Activated naive CD8-positive, alpha-beta T cell (primary cell): ENCODE data around the gene ZNF275.
"Not testable (repeated sequence)": the region's sequence is repeated elsewhere in the genome, so short reads cannot be mapped to it uniquely, and the experiment has no call there.

Source experiments
- H3K27ac Mint-ChIP-seq: one replicate; pipeline ENCODE4 v1.8.0; 2021; ENCODE audit warnings: mixed read lengths
- H3K27me3 Mint-ChIP-seq: one replicate; pipeline ENCODE4 v1.8.0; 2021; ENCODE audit warnings: mixed read lengths
- H3K36me3 Mint-ChIP-seq: one replicate; pipeline ENCODE4 v1.8.0; 2021; ENCODE audit warnings: mixed read lengths
- H3K4me1 Mint-ChIP-seq: one replicate; pipeline ENCODE4 v1.8.0; 2021; ENCODE audit warnings: low read depth, mixed read lengths
- H3K4me3 Mint-ChIP-seq: one replicate; pipeline ENCODE4 v1.8.0; 2021; ENCODE audit warnings: mild to moderate bottlenecking, mixed read lengths
- H3K9me3 Mint-ChIP-seq: one replicate; pipeline ENCODE4 v1.8.0; 2021; ENCODE audit warnings: low read depth, mixed read lengths

The ZNF275 gene

GRCh38 chrX:153384390-153384789 lies 50.4 kb downstream of the ZNF275 start:
- H3K4me3 Mint-ChIP-seq, result no peak overlapping the region
- no peak overlapping the region for H3K27ac Mint-ChIP-seq
- H3K36me3 Mint-ChIP-seq, result no peaks in the 10 kb centered on the region
- no peaks in the 10 kb centered on the region for H3K4me1 Mint-ChIP-seq
- H3K27me3 Mint-ChIP-seq, result no peaks in the 10 kb centered on the region
- H3K9me3 Mint-ChIP-seq, result no peaks in the 10 kb centered on the region

GRCh38 chrX:153384973-153385372 lies 51.0 kb downstream of the ZNF275 start:
- not testable (repeated sequence) for H3K27ac Mint-ChIP-seq, H3K36me3 Mint-ChIP-seq, H3K9me3 Mint-ChIP-seq, H3K27me3 Mint-ChIP-seq, H3K4me3 Mint-ChIP-seq, H3K4me1 Mint-ChIP-seq

GRCh38 chrX:153386097-153386496 lies 52.1 kb downstream of the ZNF275 start:
- H3K27me3 Mint-ChIP-seq, result no peaks in the 10 kb centered on the region
- H3K9me3 Mint-ChIP-seq, result no peaks in the 10 kb centered on the region
- H3K4me3 Mint-ChIP-seq, result no peak overlapping the region
- H3K27ac Mint-ChIP-seq, result no peak overlapping the region
- no peaks in the 10 kb centered on the region for H3K4me1 Mint-ChIP-seq
- no peaks in the 10 kb centered on the region for H3K36me3 Mint-ChIP-seq

GRCh38 chrX:153387345-153387744 lies 53.4 kb downstream of the ZNF275 start:
- no peak overlapping the region for H3K27ac Mint-ChIP-seq
- H3K4me3 Mint-ChIP-seq, result no peak overlapping the region
- no peaks in the 10 kb centered on the region for H3K9me3 Mint-ChIP-seq
- H3K36me3 Mint-ChIP-seq, result no peaks in the 10 kb centered on the region
- H3K4me1 Mint-ChIP-seq, result no peaks in the 10 kb centered on the region
- no peaks in the 10 kb centered on the region for H3K27me3 Mint-ChIP-seq

GRCh38 chrX:153387987-153388721 lies 54.2 kb downstream of the ZNF275 start:
- Mint-ChIP-seq H3K4me1 (no peaks in the 10 kb centered on the region), H3K4me3 (no peak overlapping the region), H3K36me3 (no peaks in the 10 kb centered on the region), H3K27me3 (no peaks in the 10 kb centered on the region), H3K9me3 (no peaks in the 10 kb centered on the region), H3K27ac (no peak overlapping the region)

- H3K36me3 Mint-ChIP-seq, result no peaks in the 10 kb centered on the region
- no peaks in the 10 kb centered on the region for H3K9me3 Mint-ChIP-seq
- no peak overlapping the region for H3K4me3 Mint-ChIP-seq
- no peaks in the 10 kb centered on the region for H3K27me3 Mint-ChIP-seq
- no peak overlapping the region for H3K27ac Mint-ChIP-seq
- no peaks in the 10 kb centered on the region for H3K4me1 Mint-ChIP-seq
Observed at GRCh38 chrX:153388722-153389459, 54.9 kb downstream of the ZNF275 start.

- H3K4me3 Mint-ChIP-seq, H3K27ac Mint-ChIP-seq, H3K9me3 Mint-ChIP-seq, H3K36me3 Mint-ChIP-seq, H3K27me3 Mint-ChIP-seq, H3K4me1 Mint-ChIP-seq: not testable (repeated sequence)
Observed at GRCh38 chrX:153389460-153389768, 55.5 kb downstream of the ZNF275 start.

- Mint-ChIP-seq H3K9me3 (no peaks in the 10 kb centered on the region), H3K4me3 (no peak overlapping the region), H3K36me3 (no peaks in the 10 kb centered on the region), H3K27ac (no peak overlapping the region), H3K27me3 (no peaks in the 10 kb centered on the region), H3K4me1 (no peaks in the 10 kb centered on the region)
Observed at GRCh38 chrX:153392642-153393321, 58.8 kb downstream of the ZNF275 start.

- no peaks in the 10 kb centered on the region for H3K9me3 Mint-ChIP-seq
- no peaks in the 10 kb centered on the region for H3K27me3 Mint-ChIP-seq
- H3K36me3 Mint-ChIP-seq, result no peaks in the 10 kb centered on the region
- no peaks in the 10 kb centered on the region for H3K4me1 Mint-ChIP-seq
- no peak overlapping the region for H3K27ac Mint-ChIP-seq
- no peak overlapping the region for H3K4me3 Mint-ChIP-seq
Observed at GRCh38 chrX:153394612-153395011, 60.7 kb downstream of the ZNF275 start.

GRCh38 chrX:153395613-153396319 lies 61.8 kb downstream of the ZNF275 start:
- no peaks in the 10 kb centered on the region for H3K27me3 Mint-ChIP-seq
- H3K4me1 Mint-ChIP-seq, result no peaks in the 10 kb centered on the region
- H3K27ac Mint-ChIP-seq, result no peak overlapping the region
- H3K9me3 Mint-ChIP-seq, result no peaks in the 10 kb centered on the region
- H3K4me3 Mint-ChIP-seq, result no peak overlapping the region
- H3K36me3 Mint-ChIP-seq, result no peaks in the 10 kb centered on the region

- no peaks in the 10 kb centered on the region for H3K4me1 Mint-ChIP-seq
- no peaks in the 10 kb centered on the region for H3K36me3 Mint-ChIP-seq
- no peaks in the 10 kb centered on the region for H3K9me3 Mint-ChIP-seq
- H3K27ac Mint-ChIP-seq, result no peak overlapping the region
- H3K4me3 Mint-ChIP-seq, result no peak overlapping the region
- no peaks in the 10 kb centered on the region for H3K27me3 Mint-ChIP-seq
Observed at GRCh38 chrX:153396320-153397195, 62.6 kb downstream of the ZNF275 start.

GRCh38 chrX:153397256-153397960 lies 63.5 kb downstream of the ZNF275 start:
- Mint-ChIP-seq H3K27me3 (no peaks in the 10 kb centered on the region), H3K27ac (no peak overlapping the region), H3K4me1 (no peaks in the 10 kb centered on the region), H3K9me3 (no peaks in the 10 kb centered on the region), H3K36me3 (no peaks in the 10 kb centered on the region), H3K4me3 (no peak overlapping the region)

GRCh38 chrX:153398275-153398960 lies 64.5 kb downstream of the ZNF275 start:
- H3K27ac Mint-ChIP-seq, result no peak overlapping the region

More at GRCh38 chrX:153398275-153398960, 64.5 kb downstream of the ZNF275 start:
- Mint-ChIP-seq H3K36me3 (no peaks in the 10 kb centered on the region), H3K27me3 (no peaks in the 10 kb centered on the region), H3K4me1 (no peaks in the 10 kb centered on the region), H3K4me3 (no peak overlapping the region), H3K9me3 (no peaks in the 10 kb centered on the region)
